ENCODE results near the gene PRR14L.

GRCh38 chr22:31650391-31650790, 99.5 kb downstream of the PRR14L start:
- TF ChIP-seq CTCF (IDR thresholded peaks at IDR 0.05) (no peak), POLR2A (IDR thresholded peaks at IDR 0.05) (no peak)
